GM23338 (cell line): ENCODE data around the gene ESR1. TPM values are rescaled to one million over a fixed set of nuclear protein-coding genes. Genes with fewer than 3 reads are reported as not detected.

Experiments
- ATAC-seq: fragments of 200-7000 bp; cut with Tn5 transposase; 3 replicates; pipeline ENCODE4 v1.9.1; 2020
- DNase-seq: peaks from one replicate; pipeline ENCODE4 v3.0.0-alpha.2; 2015; ENCODE audit warnings: low spot score
- H2AFZ ChIP-seq: fragments of 200-600 bp; sonication (generic); 2 replicates; pipeline ENCODE4 v1.8.0; 2016; ENCODE audit warnings: antibody characterized with exemption, mild to moderate bottlenecking, moderate library complexity
- H3F3A ChIP-seq: fragments of 200-600 bp; sonication (generic); replicated peaks from 2 replicates; pipeline ENCODE4 v1.8.0; 2017; ENCODE audit warnings: antibody characterized with exemption, mixed run types, low read depth
- H3K27ac ChIP-seq: fragments of 200-600 bp; sonication (generic); 2 replicates; pipeline ENCODE4 v1.6.1; 2016; ENCODE audit warnings: low read depth
- H3K27me3 ChIP-seq: fragments of 200-600 bp; sonication (generic); 2 replicates; pipeline ENCODE4 v1.8.0; 2016; ENCODE audit warnings: mild to moderate bottlenecking, mixed run types, moderate library complexity; ENCODE audit not compliant: insufficient read depth
- H3K36me3 ChIP-seq: fragments of 200-600 bp; sonication (generic); 2 replicates; pipeline ENCODE4 v1.8.0; 2016; ENCODE audit warnings: mild to moderate bottlenecking; ENCODE audit not compliant: insufficient read depth
- H3K4me1 ChIP-seq: fragments of 200-600 bp; sonication (generic); 2 replicates; pipeline ENCODE4 v1.8.0; 2016; ENCODE audit warnings: mild to moderate bottlenecking, moderate library complexity; ENCODE audit not compliant: insufficient read depth
- H3K4me2 ChIP-seq: fragments of 200-600 bp; sonication (generic); 2 replicates; pipeline ENCODE4 v1.7.1; 2017; ENCODE audit warnings: mixed run types
- H3K4me3 ChIP-seq: fragments of 200-600 bp; sonication (generic); 2 replicates; pipeline ENCODE4 v1.6.1; 2016; ENCODE audit warnings: mixed run types
- H3K79me2 ChIP-seq: fragments of 200-600 bp; sonication (generic); replicated peaks from 2 replicates; pipeline ENCODE4 v1.8.0; 2017; ENCODE audit warnings: mild to moderate bottlenecking; ENCODE audit not compliant: insufficient read depth
- H3K9me2 ChIP-seq: fragments of 200-600 bp; sonication (generic); 2 replicates; pipeline ENCODE4 v1.8.0; 2017; ENCODE audit not compliant: insufficient read depth
- H4K20me1 ChIP-seq: fragments of 200-600 bp; sonication (generic); replicated peaks from 2 replicates; pipeline ENCODE4 v1.8.0; 2017; ENCODE audit warnings: mild to moderate bottlenecking; ENCODE audit not compliant: insufficient read depth
- H3K27ac Mint-ChIP-seq: 2 replicates; pipeline ENCODE4 v1.8.0; 2020; ENCODE audit warnings: inconsistent platforms, mild to moderate bottlenecking, moderate library complexity, mixed read lengths
- H3K27me3 Mint-ChIP-seq: 3 replicates; pipeline ENCODE4 v1.8.0; 2022; ENCODE audit warnings: low read depth, mild to moderate bottlenecking, moderate library complexity, mixed read lengths, inconsistent platforms; ENCODE audit not compliant: insufficient read depth, poor library complexity
- H3K36me3 Mint-ChIP-seq: 3 replicates; pipeline ENCODE4 v1.8.0; 2021; ENCODE audit warnings: low read depth, mild to moderate bottlenecking, inconsistent platforms, moderate library complexity, mixed read lengths
- H3K4me1 Mint-ChIP-seq: 3 replicates; pipeline ENCODE4 v1.8.0; 2020; ENCODE audit warnings: mild to moderate bottlenecking, inconsistent platforms, mixed read lengths
- H3K4me3 Mint-ChIP-seq: 3 replicates; pipeline ENCODE4 v1.8.0; 2021; ENCODE audit warnings: moderate library complexity, mild to moderate bottlenecking, inconsistent platforms, mixed read lengths
- H3K9me3 Mint-ChIP-seq: 3 replicates; pipeline ENCODE4 v1.8.0; 2020; ENCODE audit warnings: moderate library complexity, mild to moderate bottlenecking, inconsistent platforms, mixed read lengths
- EZH2 ChIP-seq: fragments of 200-600 bp; sonication (generic); IDR thresholded peaks from one replicate; pipeline ENCODE4 v1.8.0; 2017; ENCODE audit warnings: antibody characterized with exemption, mild to moderate bottlenecking, low read depth; ENCODE audit not compliant: unreplicated experiment
- JUNB ChIP-seq: IDR thresholded peaks from one replicate; pipeline ENCODE4 v1.6.1; 2016; ENCODE audit warnings: antibody characterized with exemption; ENCODE audit not compliant: unreplicated experiment
- NANOG ChIP-seq: IDR thresholded peaks from 2 replicates; pipeline ENCODE4 v1.6.1; 2016; ENCODE audit warnings: antibody characterized with exemption, borderline replicate concordance
- POLR2AphosphoS5 ChIP-seq: IDR thresholded peaks from 2 replicates; pipeline ENCODE4 v1.6.1; 2016; ENCODE audit warnings: antibody characterized with exemption, low read depth
- ZNF114 ChIP-seq: fragments of 250-450 bp; sonication (Bioruptor Pico); IDR thresholded peaks from 2 replicates; pipeline ENCODE4 v1.5.0; 2020; ENCODE audit warnings: mild to moderate bottlenecking, moderate library complexity
- polyA plus RNA-seq: library from polyadenylated mRNA; unstranded; fragments of >200 nt; fragmentation: Nextera tagmentation; extraction: Ambion mirVana; gene quantifications from 2 replicates; pipeline ENCODE4 v1.2.1, GENCODE V29; 2016
- total RNA-seq: library from RNA; depleted of rRNA; stranded (reverse); fragments of >200 nt; shearing (Covaris generic); gene quantifications from 2 replicates; pipeline ENCODE4 v1.2.3, GENCODE V29; 2014
- TF ChIP-seq, protein P1 (sequence below): fragments of 250-450 bp; sonication (Bioruptor Pico); IDR thresholded peaks from 2 replicates; pipeline ENCODE4 v1.5.0; 2020; ENCODE audit warnings: mild to moderate bottlenecking, moderate library complexity
- TF ChIP-seq, protein P2 (sequence below): IDR thresholded peaks from 2 replicates; pipeline ENCODE4 v1.6.1; 2016; ENCODE audit warnings: antibody characterized with exemption
- TF ChIP-seq, protein P3 (sequence below), 2 experiments: fragments of 200-600 bp in 1 of 2; sonication (generic) in 1 of 2; conservative IDR thresholded peaks; 2 replicates each; pipeline versions ENCODE4 v1.5.1 to v1.6.1; 2016 to 2017; ENCODE audit warnings: antibody characterized with exemption in 2 of 2, low read depth in 2 of 2, mild to moderate bottlenecking in 2 of 2, moderate library complexity in 1 of 2
- TF ChIP-seq, protein P4 (sequence below): IDR thresholded peaks from one replicate; pipeline ENCODE4 v1.6.1; 2018; ENCODE audit warnings: antibody characterized with exemption; ENCODE audit not compliant: unreplicated experiment

ESR1 gene
- total and polyA plus RNA-seq, 2 experiments from 2014 or later: 0.94 TPM; not detected in 1

DNA sequence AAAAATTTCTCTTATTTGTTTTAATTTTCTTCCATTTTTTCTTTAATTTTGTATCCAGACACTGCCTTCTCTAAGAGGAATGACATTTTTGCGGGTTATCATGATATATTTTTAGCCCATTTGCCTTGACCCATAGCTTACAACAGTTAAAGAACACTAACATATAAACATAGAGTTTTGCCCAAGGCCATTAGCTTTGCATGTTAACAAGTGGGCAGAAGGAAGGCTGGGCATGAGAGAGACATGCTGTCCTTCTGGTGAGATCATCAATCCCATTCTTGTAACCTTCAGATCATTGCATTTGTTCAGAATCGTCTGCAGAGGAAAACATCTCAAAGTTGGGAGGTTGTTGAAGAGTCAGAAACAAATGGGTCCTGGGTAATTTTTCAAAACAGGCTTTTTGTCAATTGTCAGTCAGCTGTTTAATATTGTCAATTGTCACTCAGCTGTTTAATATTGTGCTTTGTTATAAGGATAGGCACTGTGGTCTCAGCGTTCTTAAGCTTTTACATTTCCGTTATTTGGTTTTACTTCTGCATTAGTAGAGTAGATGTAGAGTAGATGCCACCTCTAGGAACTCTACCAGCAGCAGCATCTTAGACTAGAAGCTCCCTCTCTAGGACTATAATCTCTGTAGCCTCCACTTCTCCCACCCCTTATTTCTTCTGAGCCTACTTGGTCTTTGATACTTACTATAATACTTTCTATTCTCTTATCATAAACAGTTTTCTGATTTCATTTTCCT is 243.1 kb downstream of the ESR1 start (continued):
- TF ChIP-seq, protein P1, sequence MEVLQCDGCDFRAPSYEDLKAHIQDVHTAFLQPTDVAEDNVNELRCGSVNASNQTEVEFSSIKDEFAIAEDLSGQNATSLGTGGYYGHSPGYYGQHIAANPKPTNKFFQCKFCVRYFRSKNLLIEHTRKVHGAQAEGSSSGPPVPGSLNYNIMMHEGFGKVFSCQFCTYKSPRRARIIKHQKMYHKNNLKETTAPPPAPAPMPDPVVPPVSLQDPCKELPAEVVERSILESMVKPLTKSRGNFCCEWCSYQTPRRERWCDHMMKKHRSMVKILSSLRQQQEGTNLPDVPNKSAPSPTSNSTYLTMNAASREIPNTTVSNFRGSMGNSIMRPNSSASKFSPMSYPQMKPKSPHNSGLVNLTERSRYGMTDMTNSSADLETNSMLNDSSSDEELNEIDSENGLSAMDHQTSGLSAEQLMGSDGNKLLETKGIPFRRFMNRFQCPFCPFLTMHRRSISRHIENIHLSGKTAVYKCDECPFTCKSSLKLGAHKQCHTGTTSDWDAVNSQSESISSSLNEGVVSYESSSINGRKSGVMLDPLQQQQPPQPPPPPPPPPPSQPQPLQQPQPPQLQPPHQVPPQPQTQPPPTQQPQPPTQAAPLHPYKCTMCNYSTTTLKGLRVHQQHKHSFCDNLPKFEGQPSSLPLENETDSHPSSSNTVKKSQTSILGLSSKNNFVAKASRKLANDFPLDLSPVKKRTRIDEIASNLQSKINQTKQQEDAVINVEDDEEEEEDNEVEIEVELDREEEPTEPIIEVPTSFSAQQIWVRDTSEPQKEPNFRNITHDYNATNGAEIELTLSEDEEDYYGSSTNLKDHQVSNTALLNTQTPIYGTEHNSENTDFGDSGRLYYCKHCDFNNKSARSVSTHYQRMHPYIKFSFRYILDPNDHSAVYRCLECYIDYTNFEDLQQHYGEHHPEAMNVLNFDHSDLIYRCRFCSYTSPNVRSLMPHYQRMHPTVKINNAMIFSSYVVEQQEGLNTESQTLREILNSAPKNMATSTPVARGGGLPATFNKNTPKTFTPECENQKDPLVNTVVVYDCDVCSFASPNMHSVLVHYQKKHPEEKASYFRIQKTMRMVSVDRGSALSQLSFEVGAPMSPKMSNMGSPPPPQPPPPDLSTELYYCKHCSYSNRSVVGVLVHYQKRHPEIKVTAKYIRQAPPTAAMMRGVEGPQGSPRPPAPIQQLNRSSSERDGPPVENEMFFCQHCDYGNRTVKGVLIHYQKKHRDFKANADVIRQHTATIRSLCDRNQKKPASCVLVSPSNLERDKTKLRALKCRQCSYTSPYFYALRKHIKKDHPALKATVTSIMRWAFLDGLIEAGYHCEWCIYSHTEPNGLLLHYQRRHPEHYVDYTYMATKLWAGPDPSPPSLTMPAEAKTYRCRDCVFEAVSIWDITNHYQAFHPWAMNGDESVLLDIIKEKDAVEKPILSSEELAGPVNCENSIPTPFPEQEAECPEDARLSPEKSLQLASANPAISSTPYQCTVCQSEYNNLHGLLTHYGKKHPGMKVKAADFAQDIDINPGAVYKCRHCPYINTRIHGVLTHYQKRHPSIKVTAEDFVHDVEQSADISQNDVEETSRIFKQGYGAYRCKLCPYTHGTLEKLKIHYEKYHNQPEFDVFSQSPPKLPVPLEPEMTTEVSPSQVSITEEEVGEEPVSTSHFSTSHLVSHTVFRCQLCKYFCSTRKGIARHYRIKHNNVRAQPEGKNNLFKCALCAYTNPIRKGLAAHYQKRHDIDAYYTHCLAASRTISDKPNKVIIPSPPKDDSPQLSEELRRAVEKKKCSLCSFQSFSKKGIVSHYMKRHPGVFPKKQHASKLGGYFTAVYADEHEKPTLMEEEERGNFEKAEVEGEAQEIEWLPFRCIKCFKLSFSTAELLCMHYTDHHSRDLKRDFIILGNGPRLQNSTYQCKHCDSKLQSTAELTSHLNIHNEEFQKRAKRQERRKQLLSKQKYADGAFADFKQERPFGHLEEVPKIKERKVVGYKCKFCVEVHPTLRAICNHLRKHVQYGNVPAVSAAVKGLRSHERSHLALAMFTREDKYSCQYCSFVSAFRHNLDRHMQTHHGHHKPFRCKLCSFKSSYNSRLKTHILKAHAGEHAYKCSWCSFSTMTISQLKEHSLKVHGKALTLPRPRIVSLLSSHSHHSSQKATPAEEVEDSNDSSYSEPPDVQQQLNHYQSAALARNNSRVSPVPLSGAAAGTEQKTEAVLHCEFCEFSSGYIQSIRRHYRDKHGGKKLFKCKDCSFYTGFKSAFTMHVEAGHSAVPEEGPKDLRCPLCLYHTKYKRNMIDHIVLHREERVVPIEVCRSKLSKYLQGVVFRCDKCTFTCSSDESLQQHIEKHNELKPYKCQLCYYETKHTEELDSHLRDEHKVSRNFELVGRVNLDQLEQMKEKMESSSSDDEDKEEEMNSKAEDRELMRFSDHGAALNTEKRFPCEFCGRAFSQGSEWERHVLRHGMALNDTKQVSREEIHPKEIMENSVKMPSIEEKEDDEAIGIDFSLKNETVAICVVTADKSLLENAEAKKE (CRISPR knock-in tag): no peak
- TF ChIP-seq NANOG (no peak), EZH2 (no peak), POLR2AphosphoS5 (no peak)
- TF ChIP-seq, protein P2, sequence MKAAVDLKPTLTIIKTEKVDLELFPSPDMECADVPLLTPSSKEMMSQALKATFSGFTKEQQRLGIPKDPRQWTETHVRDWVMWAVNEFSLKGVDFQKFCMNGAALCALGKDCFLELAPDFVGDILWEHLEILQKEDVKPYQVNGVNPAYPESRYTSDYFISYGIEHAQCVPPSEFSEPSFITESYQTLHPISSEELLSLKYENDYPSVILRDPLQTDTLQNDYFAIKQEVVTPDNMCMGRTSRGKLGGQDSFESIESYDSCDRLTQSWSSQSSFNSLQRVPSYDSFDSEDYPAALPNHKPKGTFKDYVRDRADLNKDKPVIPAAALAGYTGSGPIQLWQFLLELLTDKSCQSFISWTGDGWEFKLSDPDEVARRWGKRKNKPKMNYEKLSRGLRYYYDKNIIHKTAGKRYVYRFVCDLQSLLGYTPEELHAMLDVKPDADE: no peak

DNA sequence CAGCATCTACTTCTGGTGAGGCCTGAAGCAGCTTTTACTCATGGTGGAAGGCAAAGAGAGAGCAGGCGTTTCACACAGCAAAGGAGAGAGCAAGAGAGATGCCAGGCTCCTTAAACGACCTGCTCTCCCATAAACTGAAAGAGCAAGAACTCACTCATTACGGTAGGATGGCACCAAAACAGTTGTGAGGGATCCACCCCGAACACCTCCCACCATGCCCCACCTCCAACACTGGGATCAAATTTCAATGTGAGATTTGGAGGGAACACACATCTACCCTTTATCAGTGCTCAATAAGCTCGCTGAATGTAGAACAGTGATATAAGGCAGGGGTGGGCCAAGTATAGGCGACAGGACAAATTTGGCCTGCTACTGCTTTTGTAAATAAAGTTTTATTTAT is 244.6 kb downstream of the ESR1 start:
- Histone ChIP-seq H2AFZ (peak overlapping the region; percentile 43; the same call in 1 of the 2 replicates), H3K4me2 (no peak overlapping the region), H3K27me3 (no peaks in the 10 kb centered on the region), H3K4me1 (peaks cover 9% of the 10 kb centered on the region; the same call in 1 of the 2 replicates), H3K36me3 (no peaks in the 10 kb centered on the region), H4K20me1 (no peaks in the 10 kb centered on the region), H3K9me2 (0 out of 2 replicates have a peak, but pooled peaks cover 6% of the 10 kb centered on the region), H3K4me3 (no peak overlapping the region), H3F3A (no peaks in the 10 kb centered on the region), H3K27ac (no peak overlapping the region), H3K79me2 (no peaks in the 10 kb centered on the region)
- H3K9me3 Mint-ChIP-seq: no peaks in the 10 kb centered on the region
- H3K36me3 Mint-ChIP-seq: no peaks in the 10 kb centered on the region
- H3K27ac Mint-ChIP-seq: no peak overlapping the region
- DNase-seq (no peak), ATAC-seq (peak; percentile 67)
- no peaks in the 10 kb centered on the region for H3K27me3 Mint-ChIP-seq
- no peak overlapping the region for H3K4me3 Mint-ChIP-seq
- H3K4me1 Mint-ChIP-seq: peaks cover 9% of the 10 kb centered on the region; the same call in 2 of the 3 replicates
- TF ChIP-seq POLR2AphosphoS5 (no peak), ZNF114 (CRISPR knock-in tag) (no peak), JUNB (no peak), EZH2 (no peak), NANOG (no peak)
- TF ChIP-seq, protein P2: no peak
- TF ChIP-seq, protein P3, sequence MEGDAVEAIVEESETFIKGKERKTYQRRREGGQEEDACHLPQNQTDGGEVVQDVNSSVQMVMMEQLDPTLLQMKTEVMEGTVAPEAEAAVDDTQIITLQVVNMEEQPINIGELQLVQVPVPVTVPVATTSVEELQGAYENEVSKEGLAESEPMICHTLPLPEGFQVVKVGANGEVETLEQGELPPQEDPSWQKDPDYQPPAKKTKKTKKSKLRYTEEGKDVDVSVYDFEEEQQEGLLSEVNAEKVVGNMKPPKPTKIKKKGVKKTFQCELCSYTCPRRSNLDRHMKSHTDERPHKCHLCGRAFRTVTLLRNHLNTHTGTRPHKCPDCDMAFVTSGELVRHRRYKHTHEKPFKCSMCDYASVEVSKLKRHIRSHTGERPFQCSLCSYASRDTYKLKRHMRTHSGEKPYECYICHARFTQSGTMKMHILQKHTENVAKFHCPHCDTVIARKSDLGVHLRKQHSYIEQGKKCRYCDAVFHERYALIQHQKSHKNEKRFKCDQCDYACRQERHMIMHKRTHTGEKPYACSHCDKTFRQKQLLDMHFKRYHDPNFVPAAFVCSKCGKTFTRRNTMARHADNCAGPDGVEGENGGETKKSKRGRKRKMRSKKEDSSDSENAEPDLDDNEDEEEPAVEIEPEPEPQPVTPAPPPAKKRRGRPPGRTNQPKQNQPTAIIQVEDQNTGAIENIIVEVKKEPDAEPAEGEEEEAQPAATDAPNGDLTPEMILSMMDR (conservative IDR thresholded peaks at IDR 0.05; ENCODE audit: low read depth in 2 of 2): no peak
- TF ChIP-seq, protein P4, sequence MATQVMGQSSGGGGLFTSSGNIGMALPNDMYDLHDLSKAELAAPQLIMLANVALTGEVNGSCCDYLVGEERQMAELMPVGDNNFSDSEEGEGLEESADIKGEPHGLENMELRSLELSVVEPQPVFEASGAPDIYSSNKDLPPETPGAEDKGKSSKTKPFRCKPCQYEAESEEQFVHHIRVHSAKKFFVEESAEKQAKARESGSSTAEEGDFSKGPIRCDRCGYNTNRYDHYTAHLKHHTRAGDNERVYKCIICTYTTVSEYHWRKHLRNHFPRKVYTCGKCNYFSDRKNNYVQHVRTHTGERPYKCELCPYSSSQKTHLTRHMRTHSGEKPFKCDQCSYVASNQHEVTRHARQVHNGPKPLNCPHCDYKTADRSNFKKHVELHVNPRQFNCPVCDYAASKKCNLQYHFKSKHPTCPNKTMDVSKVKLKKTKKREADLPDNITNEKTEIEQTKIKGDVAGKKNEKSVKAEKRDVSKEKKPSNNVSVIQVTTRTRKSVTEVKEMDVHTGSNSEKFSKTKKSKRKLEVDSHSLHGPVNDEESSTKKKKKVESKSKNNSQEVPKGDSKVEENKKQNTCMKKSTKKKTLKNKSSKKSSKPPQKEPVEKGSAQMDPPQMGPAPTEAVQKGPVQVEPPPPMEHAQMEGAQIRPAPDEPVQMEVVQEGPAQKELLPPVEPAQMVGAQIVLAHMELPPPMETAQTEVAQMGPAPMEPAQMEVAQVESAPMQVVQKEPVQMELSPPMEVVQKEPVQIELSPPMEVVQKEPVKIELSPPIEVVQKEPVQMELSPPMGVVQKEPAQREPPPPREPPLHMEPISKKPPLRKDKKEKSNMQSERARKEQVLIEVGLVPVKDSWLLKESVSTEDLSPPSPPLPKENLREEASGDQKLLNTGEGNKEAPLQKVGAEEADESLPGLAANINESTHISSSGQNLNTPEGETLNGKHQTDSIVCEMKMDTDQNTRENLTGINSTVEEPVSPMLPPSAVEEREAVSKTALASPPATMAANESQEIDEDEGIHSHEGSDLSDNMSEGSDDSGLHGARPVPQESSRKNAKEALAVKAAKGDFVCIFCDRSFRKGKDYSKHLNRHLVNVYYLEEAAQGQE: no peak
